Head of caudate nucleus (tissue), 42 donors: ENCODE measurements around the gene TMPRSS3.
"Not testable (repeated sequence)": the region's sequence is repeated elsewhere in the genome, so short reads cannot be mapped to it uniquely, and the experiment has no call there.

ENCODE experiments used
- DNase-seq, 42 donors: peaks; one replicate each; pipeline versions ENCODE4 v3.0.0 to v3.0.0-alpha.2; 2020 to 2021; ENCODE audit warnings: mixed read lengths in 7 of 42
- intact Hi-C: fragments of 100-400 bp; cut with DNase I; formaldehyde crosslinking; loops from one replicate; pipeline ENCODE4 v1.15.0; 2022

Gene TMPRSS3

GRCh38 chr21:42412636-42412933, 16.7 kb upstream of the TMPRSS3 start:
- intact Hi-C loops: no loop called here
- peak in 1 of 42 donors; percentile 5 for DNase-seq

GRCh38 chr21:42411891-42412635, 16.2 kb upstream of the TMPRSS3 start:
- intact Hi-C loops: no loop called here
- no peak for DNase-seq

GRCh38 chr21:42411197-42411869, 15.5 kb upstream of the TMPRSS3 start:
- intact Hi-C loops: no loop called here
- DNase-seq: no peak

DNA sequence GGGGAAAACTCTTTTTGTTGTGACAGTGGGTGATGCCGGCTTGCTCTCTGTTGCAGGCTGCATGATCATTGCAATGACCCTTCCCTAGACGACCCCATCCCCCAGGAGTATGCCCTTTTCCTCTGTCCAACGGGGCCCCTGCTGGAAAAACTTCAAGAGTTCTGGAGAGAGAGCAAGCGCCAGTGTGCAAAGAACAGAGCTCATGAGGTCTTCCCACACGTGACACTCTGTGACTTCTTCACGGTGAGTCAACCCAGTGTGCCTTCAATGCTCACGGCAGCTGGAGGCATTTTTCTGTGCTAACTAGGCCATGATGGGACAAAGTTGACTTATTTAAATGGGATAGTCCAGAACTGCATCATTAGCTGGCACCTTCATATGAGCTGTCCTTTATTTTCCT, 13.5 kb upstream of the TMPRSS3 start:
- DNase-seq: peak in 2 of 42 donors; percentile 17 to 21
- intact Hi-C loops: no loop called here

DNA sequence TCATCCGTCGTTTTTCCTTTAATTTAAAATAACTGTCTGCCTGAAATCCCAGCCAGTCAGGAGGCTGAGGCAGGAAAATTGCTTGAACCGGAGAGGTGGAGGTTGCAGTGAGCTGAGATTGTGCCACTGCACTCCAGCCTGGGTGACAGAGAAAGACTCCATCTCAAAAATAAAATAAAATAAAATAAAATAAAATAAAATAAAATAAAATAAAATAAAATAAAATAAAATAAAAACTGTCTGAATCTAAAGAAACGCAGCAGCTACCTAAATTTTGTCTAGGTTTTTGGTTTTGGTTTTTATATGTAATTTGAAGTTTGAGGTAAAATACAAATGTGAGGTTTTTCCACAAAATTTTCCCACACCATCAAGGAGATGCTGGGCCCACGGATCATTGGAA, 12.9 kb upstream of the TMPRSS3 start:
- intact Hi-C loops, DNase-seq: not testable (repeated sequence)

DNA sequence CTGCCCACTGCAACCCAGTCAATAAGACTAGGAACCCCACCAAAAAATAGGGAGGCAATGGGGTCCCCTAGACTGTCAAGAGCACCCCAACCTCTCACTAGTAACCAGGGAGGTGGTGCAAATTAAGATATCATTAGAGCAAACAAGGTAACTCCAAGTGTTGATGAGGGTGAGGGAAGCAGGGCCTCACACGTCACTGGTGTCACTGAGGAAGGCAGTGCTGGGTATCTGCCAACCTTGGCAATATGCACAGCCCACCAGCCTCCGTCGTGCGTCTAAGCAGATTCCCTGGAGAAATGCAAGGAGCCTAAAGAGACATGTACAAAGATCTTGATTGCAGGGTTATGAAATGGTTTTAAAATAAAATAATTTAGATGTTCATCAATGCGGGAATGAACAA, 11.6 kb upstream of the TMPRSS3 start:
- no peak for DNase-seq
- intact Hi-C loops: no loop called here

DNA sequence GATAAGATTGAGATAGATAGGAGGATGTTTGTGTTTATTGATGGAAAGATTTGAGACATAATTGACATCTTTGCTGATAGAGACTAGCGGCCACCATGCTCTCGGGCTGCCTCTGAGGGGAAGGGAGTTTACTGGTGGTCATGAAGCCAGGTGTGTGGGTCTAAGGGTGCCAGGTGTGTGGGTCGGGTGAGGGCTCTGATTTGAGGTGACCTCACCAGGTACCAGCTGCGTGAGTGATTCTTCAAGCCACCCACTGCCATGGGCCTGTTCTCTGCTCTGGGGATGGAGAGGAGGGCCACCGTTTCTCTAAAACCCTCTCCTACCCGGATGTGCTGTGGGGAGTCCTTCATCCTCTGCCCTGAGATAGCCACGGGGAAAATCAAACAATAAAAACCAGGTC, 11.0 kb upstream of the TMPRSS3 start:
- no peak for DNase-seq
- intact Hi-C loops: no loop called here

DNA sequence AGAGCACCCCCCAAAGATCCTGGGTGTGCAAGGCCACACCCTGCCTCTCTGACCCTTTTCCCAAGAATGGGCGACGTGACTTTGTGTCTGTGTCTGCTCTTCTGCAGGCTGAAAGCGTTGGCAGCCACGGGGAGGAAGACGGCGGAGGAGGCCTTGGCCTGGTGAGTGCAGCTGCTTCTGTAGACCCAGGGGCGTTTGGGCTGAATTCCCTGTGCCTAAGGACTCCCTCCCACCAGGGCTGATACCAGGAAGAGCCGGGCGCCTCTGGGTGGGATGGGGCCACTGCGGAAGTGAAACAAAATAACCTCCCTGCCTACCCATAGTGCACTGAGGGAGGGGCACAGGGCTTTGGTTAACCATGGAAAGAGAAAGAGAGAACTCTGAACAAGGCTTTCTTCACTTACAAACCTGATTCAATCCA, 10.4 kb upstream of the TMPRSS3 start:
- intact Hi-C loops: no loop called here
- DNase-seq: no peak

GRCh38 chr21:42405064-42406013, 9.5 kb upstream of the TMPRSS3 start:
- DNase-seq: no peak
- intact Hi-C loops: no loop called here

DNA sequence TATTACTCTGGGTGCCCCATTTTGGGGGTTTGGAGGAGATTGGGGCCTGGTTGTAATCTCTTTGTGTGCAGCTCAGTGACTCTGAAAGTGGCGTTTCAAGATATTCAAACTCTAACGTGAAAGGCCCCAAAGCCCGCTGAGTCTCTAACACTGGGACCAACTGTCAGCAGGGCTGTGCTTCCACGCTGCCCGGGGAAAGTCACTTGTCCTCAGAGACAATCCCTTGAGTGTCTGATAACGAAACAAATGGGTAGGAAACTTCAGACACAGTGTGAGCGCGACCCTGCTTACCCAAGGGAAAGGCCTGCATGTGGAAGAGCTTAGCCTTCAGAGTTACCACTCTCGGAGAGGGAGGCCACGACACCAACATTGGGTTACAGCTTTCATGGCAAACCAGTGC, 8.7 kb upstream of the TMPRSS3 start:
- no peak for DNase-seq

DNA sequence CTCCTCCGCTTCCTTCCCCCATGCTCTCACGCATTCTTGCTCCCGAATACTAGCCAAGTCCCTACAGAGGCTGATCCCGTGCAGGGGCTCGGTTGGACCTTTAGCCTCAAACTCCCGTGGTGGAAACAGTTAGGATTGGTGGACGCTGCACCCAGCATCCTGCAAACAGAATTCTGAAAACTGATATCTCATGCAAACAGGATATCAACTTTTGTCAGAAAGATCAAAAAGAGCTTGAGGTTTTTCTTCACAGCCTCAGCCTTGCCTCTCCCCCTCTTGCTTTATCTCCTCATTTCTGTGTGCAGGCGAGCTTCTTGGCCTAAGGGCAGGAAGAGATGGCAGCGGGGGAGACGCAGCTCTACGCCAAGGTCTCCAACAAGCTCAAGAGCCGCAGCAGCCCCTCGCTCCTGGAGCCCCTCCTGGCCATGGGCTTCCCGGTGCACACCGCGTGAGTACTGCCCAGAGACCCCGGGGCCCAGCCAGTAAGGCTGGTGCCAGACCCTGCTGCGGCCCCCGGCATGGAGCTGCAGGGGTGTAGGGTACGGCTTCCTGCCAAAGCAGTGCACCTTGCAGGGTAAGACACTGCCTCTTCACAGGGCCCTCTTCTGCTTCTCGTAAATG, 7.9 kb upstream of the TMPRSS3 start, which contains the start of gene UBASH3A:
UBASH3A (plus strand) TSS at position 292 of the 621 bp plus-strand sequence; CDS start at position 336, 44 bp downstream.
- intact Hi-C loops: no loop called here
- DNase-seq: no peak

More for the DNA sequence above, 8.7 kb upstream of the TMPRSS3 start:
- intact Hi-C loops: no loop called here

DNA sequence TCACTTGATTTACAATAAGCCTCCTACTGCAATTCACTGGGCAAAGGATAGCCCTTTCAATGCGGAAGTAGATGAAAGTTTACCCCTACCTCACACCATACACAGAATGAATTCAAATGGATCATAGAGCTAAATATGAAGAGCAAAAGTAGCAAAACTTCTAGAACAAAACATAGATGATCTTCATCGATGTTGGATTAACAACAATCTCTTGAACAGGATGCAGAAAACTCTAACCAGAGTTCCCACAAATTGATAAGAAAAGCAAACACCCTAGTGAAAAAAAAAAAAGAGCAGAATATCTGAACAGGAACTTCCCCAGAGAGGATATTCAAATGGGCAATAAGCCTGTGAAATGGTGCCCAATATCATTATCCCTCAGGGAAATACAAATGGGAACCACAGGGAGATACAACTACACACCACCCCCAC, 6.0 kb upstream of the TMPRSS3 start:
- intact Hi-C loops: no loop called here
- no peak for DNase-seq

DNA sequence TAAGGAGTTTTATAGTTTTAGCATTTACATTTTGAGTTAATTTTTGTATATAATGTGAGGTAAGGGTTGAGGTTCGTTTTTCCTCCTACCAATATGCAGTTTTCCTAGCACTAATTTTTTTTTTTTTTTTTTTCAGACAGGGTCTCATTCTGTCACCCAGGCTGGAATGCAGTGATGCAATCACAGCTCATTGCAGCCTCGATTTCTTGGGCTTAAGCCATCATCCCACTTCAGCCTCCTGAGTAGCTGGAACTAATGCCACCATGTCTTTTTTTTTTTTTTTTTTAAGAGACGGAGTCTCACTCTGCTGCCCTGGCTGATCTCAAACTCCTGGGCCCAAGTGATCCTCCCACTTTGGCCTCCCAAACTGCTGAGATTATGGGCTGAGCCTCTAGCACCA, 5.3 kb upstream of the TMPRSS3 start:
- no peak for DNase-seq
- intact Hi-C loops: no loop called here

GRCh38 chr21:42400525-42400924, 4.7 kb upstream of the TMPRSS3 start:
- DNase-seq: no peak
- intact Hi-C loops: no loop called here

- DNase-seq: peak in 1 of 42 donors; percentile 5
- intact Hi-C loops: no loop called here
Observed at GRCh38 chr21:42398436-42399028, 2.7 kb upstream of the TMPRSS3 start.

DNA sequence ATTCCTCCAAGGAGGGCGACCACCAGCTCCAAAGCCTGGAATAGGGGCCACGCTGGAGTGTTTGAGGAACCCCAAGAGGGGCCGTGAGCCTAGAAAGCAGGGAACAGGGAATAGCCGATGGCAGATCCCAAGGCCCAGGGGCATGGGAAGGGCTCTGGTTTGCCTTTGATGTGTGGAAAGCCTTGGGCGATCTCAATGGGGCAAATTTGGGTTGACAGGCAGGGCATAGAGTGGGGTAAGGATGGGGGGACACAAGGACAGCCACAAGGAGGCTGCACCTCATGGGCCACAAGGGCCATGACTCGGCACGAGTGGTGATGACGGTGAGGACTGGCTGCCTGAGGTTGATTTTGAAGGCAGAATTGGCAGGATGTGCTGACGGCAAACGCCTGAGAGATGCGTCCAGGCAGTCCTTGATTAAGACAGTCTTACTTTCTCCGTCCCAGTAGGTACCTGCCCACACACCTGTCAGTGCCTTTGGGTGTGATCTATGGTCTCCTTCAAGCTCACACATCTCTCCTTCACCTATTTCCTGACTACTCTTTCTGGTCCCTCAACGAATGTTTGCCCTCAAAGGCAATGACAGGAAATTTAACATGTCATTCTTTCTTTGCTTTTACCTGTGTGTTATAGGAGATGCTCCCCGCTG, 2.0 kb upstream of the TMPRSS3 start:
- DNase-seq: peak in 2 of 42 donors; percentile 5 to 14
- intact Hi-C loops: no loop called here

GRCh38 chr21:42396799-42397745, 1.2 kb upstream of the TMPRSS3 start:
- intact Hi-C loops: no loop called here
- DNase-seq: no peak
